ENCODE measurements around the gene COL20A1. TPM values are rescaled to one million over a fixed set of nuclear protein-coding genes. Genes with fewer than 3 reads are reported as not detected.

The COL20A1 gene
- total and polyA plus RNA-seq, 2 of the 13 experiments (the other 11 are each of a cell fraction or from before 2014, with no cell fraction given): not detected

DNA sequence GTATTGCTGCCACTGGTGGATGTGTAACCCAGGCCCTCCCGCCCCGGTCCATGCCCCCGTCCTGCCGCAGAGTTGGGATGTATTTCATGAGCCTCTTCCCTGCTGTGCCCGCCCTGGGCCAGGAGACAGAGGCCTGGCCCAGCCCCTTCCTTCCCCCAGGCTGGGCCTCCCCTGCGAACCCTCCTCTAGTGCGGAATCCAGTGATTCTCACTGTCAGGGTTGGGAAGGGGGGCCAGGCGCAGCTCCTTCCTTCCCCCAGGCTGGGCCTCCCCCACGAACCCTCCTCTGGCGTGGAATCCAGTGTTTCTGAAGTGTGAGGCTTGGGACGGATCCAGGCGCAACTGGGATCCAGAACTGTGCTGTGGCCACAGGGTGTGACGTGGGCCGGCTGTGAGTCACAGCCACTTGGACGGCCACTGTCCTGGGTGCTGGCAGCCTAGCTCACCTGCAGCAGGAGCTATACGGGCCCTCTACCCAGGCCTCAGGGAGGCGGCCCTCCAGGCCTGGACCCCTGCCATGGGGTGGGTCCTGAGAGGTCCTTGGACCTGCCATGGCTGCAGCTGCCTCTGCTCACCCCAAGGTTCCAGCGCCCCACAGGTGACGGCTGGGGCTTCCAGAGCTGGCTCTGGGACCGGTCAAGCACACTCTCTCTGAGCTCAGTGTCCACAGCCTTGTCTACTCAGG lies 28.3 kb downstream of the COL20A1 start:
- BruUV-seq (replicated peaks): no TSS peak
- WGBS (ENCODE audit: low lambda C conversion rate): 30% methylated on average over 18 of the region's 20 CpGs
- CTCF ChIA-PET (ENCODE audit: low intra/inter-chr PET ratio, low total read pairs): no interaction called here
- TF ChIP-seq ZBTB21 (CRISPR knock-in tag; IDR thresholded peaks at IDR 0.05) (no peak), SNAPC2 (CRISPR knock-in tag; IDR thresholded peaks at IDR 0.05) (no peak), CREB1 (IDR thresholded peaks at IDR 0.05) (peak; percentile 54; the same call in 1 of the 2 replicates), CREB1 (CRISPR knock-in tag; IDR thresholded peaks at IDR 0.05) (no peak), ZSCAN12 (CRISPR knock-in tag; IDR thresholded peaks at IDR 0.05) (no peak), ZNF644 (CRISPR knock-in tag; IDR thresholded peaks at IDR 0.05; ENCODE audit: low read depth) (no peak), ZNF501 (CRISPR knock-in tag; IDR thresholded peaks at IDR 0.05) (no peak)
- TF ChIP-seq, protein P1, sequence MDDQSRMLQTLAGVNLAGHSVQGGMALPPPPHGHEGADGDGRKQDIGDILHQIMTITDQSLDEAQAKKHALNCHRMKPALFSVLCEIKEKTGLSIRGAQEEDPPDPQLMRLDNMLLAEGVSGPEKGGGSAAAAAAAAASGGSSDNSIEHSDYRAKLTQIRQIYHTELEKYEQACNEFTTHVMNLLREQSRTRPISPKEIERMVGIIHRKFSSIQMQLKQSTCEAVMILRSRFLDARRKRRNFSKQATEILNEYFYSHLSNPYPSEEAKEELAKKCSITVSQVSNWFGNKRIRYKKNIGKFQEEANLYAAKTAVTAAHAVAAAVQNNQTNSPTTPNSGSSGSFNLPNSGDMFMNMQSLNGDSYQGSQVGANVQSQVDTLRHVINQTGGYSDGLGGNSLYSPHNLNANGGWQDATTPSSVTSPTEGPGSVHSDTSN (CRISPR knock-in tag; IDR thresholded peaks at IDR 0.05; ENCODE audit: borderline replicate concordance): no peak
- peaks cover 5 to 40% of the 10 kb centered on the region in 2 experiments; a peak in 4 of 5 replicates for H3K27me3 ChIP-seq (ENCODE audit: control insufficient read depth in 1 of 2, insufficient read depth in 2 of 2, low read length in 2 of 2)
- POLR2A ChIA-PET: no interaction called here
- H3K27ac ChIP-seq (ENCODE audit: extremely low read length, insufficient read depth, low read length): no peak overlapping the region
- H3K4me2 ChIP-seq (ENCODE audit: low read depth, low read length): no peak overlapping the region
- no peak overlapping the region for H3K4me3 ChIP-seq (replicated peaks in 1 of 3; ENCODE audit: insufficient read depth in 1 of 3, low read depth in 2 of 3, low read length in 3 of 3)
- H3K36me3 ChIP-seq (replicated peaks in 1 of 2; ENCODE audit: control insufficient read depth in 1 of 2, insufficient read depth in 2 of 2, low read length in 2 of 2): no peaks in the 10 kb centered on the region
- peaks cover 3% of the 10 kb centered on the region; the same call in 1 of the 2 replicates for H4K20me1 ChIP-seq (ENCODE audit: insufficient read depth, low read length)
- intact Hi-C loops (cut with micrococcal nuclease; ENCODE audit: unreplicated experiment) (no loop called here), in situ Hi-C loops (cut with HindIII; ENCODE audit: extremely low pct_ligation_motif_present, low pct_unique_long_range_greater_than_20kb) (no loop called here)
- ATAC-seq (peak; percentile 10; the same call in 2 of the 3 replicates), DNase-seq (ENCODE audit: low spot score) (no peak), FAIRE-seq (no peak)
- H3K79me2 ChIP-seq (ENCODE audit: insufficient read depth, low read length): no peaks in the 10 kb centered on the region
- H3K9ac ChIP-seq (ENCODE audit: insufficient read depth, low read depth, low read length): no peak overlapping the region
- H2AFZ ChIP-seq (ENCODE audit: low read length): no peak overlapping the region
- H3K9me3 ChIP-seq (ENCODE audit: low read length): no peaks in the 10 kb centered on the region
- H3K4me1 ChIP-seq (ENCODE audit: insufficient read depth, low read length): no peaks in the 10 kb centered on the region
